IMR-90 (cell line): ENCODE measurements around the gene CFH. TPM values are rescaled to one million over a fixed set of nuclear protein-coding genes. Genes with fewer than 3 reads are reported as not detected.

Experiments used
- ATAC-seq: fragments of 200-7000 bp; cut with Tn5 transposase; 2 replicates; pipeline ENCODE4 v1.9.1; 2020; ENCODE audit warnings: low read depth, mild to moderate bottlenecking, moderate library complexity
- BruUV-seq: library from RNA; stranded (reverse); fragments of 400-500 nt; replicated peaks from 2 replicates; lab custom pipeline; 2021; lab: Mats Ljungman, UMichigan
- CTCF ChIA-PET: fragments of 300-600 bp; formaldehyde crosslinking; extraction: SDS; loops from one replicate; lab custom pipeline; 2021; ENCODE audit warnings: antibody characterized with exemption; lab: Yijun Ruan, JAX
- POLR2A ChIA-PET: fragments of 300-600 bp; sonication (Branson Sonifier 250); formaldehyde crosslinking; loops from one replicate; lab custom pipeline; 2022; ENCODE audit warnings: antibody characterized with exemption; ENCODE audit not compliant: unreplicated experiment; lab: Charles Lee
- DNase-seq: peaks from one replicate; pipeline ENCODE4 v3.0.0; 2013
- H2AFZ ChIP-seq: replicated peaks from 2 replicates; pipeline ENCODE3; 2013; ENCODE audit warnings: low read length, mild to moderate bottlenecking; ENCODE audit not compliant: poor library complexity
- H2AK5ac ChIP-seq: 2 replicates; pipeline ENCODE4 v1.6.1; 2013; ENCODE audit warnings: low read depth, low read length, inconsistent platforms
- H2AK9ac ChIP-seq: replicated peaks from 2 replicates; pipeline ENCODE3; 2013; ENCODE audit warnings: mild to moderate bottlenecking, low read depth, low read length, moderate library complexity; ENCODE audit not compliant: poor library complexity
- H2BK120ac ChIP-seq: 2 replicates; pipeline ENCODE4 v1.6.1; 2013; ENCODE audit warnings: low read depth, low read length, inconsistent platforms
- H2BK15ac ChIP-seq: 3 replicates; pipeline ENCODE4 v1.6.1; 2013; ENCODE audit warnings: low read depth, low read length, inconsistent platforms
- H2BK20ac ChIP-seq: 2 replicates; pipeline ENCODE4 v1.6.1; 2013; ENCODE audit warnings: low read depth, mild to moderate bottlenecking, inconsistent platforms, low read length, moderate library complexity
- H2BK5ac ChIP-seq: 2 replicates; pipeline ENCODE4 v1.6.1; 2013; ENCODE audit warnings: mild to moderate bottlenecking, low read depth, low read length, inconsistent platforms; ENCODE audit not compliant: poor library complexity, severe bottlenecking
- H3K14ac ChIP-seq: replicated peaks from 2 replicates; pipeline ENCODE4 v1.6.1; 2013; ENCODE audit warnings: low read depth, low read length, inconsistent platforms
- H3K18ac ChIP-seq: 2 replicates; pipeline ENCODE4 v1.6.1; 2013; ENCODE audit warnings: low read depth, low read length, control low read depth
- H3K23ac ChIP-seq: 2 replicates; pipeline ENCODE4 v1.6.1; 2013; ENCODE audit warnings: low read depth, low read length, inconsistent platforms
- H3K27ac ChIP-seq: 2 replicates; pipeline ENCODE4 v1.5.1; 2013; ENCODE audit warnings: mild to moderate bottlenecking, control low read depth, low read length; ENCODE audit not compliant: insufficient read depth
- H3K27me3 ChIP-seq: 2 replicates; pipeline ENCODE4 v1.6.1; 2013; ENCODE audit warnings: low read length; ENCODE audit not compliant: control insufficient read depth, insufficient read depth
- H3K36me3 ChIP-seq: 2 replicates; pipeline ENCODE4 v1.6.1; 2013; ENCODE audit warnings: low read length, mixed read lengths; ENCODE audit not compliant: control insufficient read depth, insufficient read depth
- H3K4ac ChIP-seq: 2 replicates; pipeline ENCODE4 v1.6.1; 2013; ENCODE audit warnings: low read depth, low read length, inconsistent platforms
- H3K4me1 ChIP-seq: 2 replicates; pipeline ENCODE4 v1.6.1; 2013; ENCODE audit warnings: low read length, mixed read lengths; ENCODE audit not compliant: control insufficient read depth, insufficient read depth
- H3K4me2 ChIP-seq: 2 replicates; pipeline ENCODE4 v1.6.1; 2013; ENCODE audit warnings: low read depth, mild to moderate bottlenecking, control low read depth, low read length, moderate library complexity
- H3K4me3 ChIP-seq: 2 replicates; pipeline ENCODE4 v1.5.1; 2013; ENCODE audit warnings: low read depth, mild to moderate bottlenecking, control low read depth, low read length, moderate library complexity; ENCODE audit not compliant: insufficient read depth
- H3K56ac ChIP-seq: 2 replicates; pipeline ENCODE4 v1.6.1; 2013; ENCODE audit warnings: low read length, inconsistent platforms; ENCODE audit not compliant: insufficient read depth; ENCODE audit errors: extremely low read depth
- H3K79me1 ChIP-seq, 2 experiments: 2 replicates each; pipeline ENCODE4 v1.6.1; 2013; ENCODE audit warnings: low read length in 2 of 2, inconsistent platforms in 1 of 2, low read depth in 1 of 2
- H3K9ac ChIP-seq: 2 replicates; pipeline ENCODE4 v1.6.1; 2013; ENCODE audit warnings: low read depth, low read length, control low read depth
- H3K9me1 ChIP-seq: 2 replicates; pipeline ENCODE4 v1.6.1; 2013; ENCODE audit warnings: low read length, inconsistent platforms; ENCODE audit not compliant: insufficient read depth
- H3K9me3 ChIP-seq: 2 replicates; pipeline ENCODE4 v1.6.1; 2013; ENCODE audit warnings: low read length; ENCODE audit not compliant: control insufficient read depth, insufficient read depth
- H4K20me1 ChIP-seq: 2 replicates; pipeline ENCODE4 v1.6.1; 2013; ENCODE audit warnings: low read length, inconsistent platforms; ENCODE audit not compliant: insufficient read depth
- H4K5ac ChIP-seq: 2 replicates; pipeline ENCODE4 v1.6.1; 2013; ENCODE audit warnings: mild to moderate bottlenecking, low read depth, low read length, control low read depth
- H4K8ac ChIP-seq, 2 experiments: 2 replicates each; pipeline ENCODE4 v1.6.1; 2013; ENCODE audit warnings: low read depth in 2 of 2, low read length in 2 of 2, control low read depth in 1 of 2, inconsistent platforms in 1 of 2
- H4K91ac ChIP-seq: 2 replicates; pipeline ENCODE4 v1.6.1; 2013; ENCODE audit warnings: low read depth, low read length, inconsistent platforms; ENCODE audit not compliant: insufficient read depth
- BHLHE40 ChIP-seq: fragments of 150-350 bp; IDR thresholded peaks from 2 replicates; pipeline ENCODE4 v1.6.1; 2016; ENCODE audit warnings: mild to moderate bottlenecking, low read depth, low read length
- CEBPB ChIP-seq: IDR thresholded peaks from 2 replicates; pipeline ENCODE4 v1.6.1; 2012; ENCODE audit warnings: low read depth, low read length, improper control_type of control experiment
- CHD1 ChIP-seq: IDR thresholded peaks from 2 replicates; pipeline ENCODE4 v1.6.1; 2012; ENCODE audit warnings: low read depth, low read length, improper control_type of control experiment
- ELK1 ChIP-seq: fragments of 150-350 bp; IDR thresholded peaks from 2 replicates; pipeline ENCODE4 v1.6.1; 2016; ENCODE audit warnings: low read depth, mild to moderate bottlenecking, low read length, moderate library complexity, borderline replicate concordance
- FOS ChIP-seq: fragments of 150-350 bp; IDR thresholded peaks from 2 replicates; pipeline ENCODE4 v1.6.1; 2016; ENCODE audit warnings: low read depth, low read length
- MAFK ChIP-seq: IDR thresholded peaks from 2 replicates; pipeline ENCODE4 v1.6.1; 2012; ENCODE audit warnings: low read depth, low read length, improper control_type of control experiment
- MAZ ChIP-seq: IDR thresholded peaks from 2 replicates; pipeline ENCODE4 v1.6.1; 2012; ENCODE audit warnings: low read depth, mild to moderate bottlenecking, low read length, improper control_type of control experiment, moderate library complexity, borderline replicate concordance
- MXI1 ChIP-seq: IDR thresholded peaks from 2 replicates; pipeline ENCODE4 v1.6.1; 2012; ENCODE audit warnings: low read depth, mild to moderate bottlenecking, low read length, moderate library complexity, borderline replicate concordance
- NFE2L2 ChIP-seq: fragments of 150-350 bp; IDR thresholded peaks from 2 replicates; pipeline ENCODE4 v1.6.1; 2016; ENCODE audit warnings: low read depth, mild to moderate bottlenecking, low read length
- POLR2A ChIP-seq: IDR thresholded peaks from 2 replicates; pipeline ENCODE4 v1.6.1; 2012; ENCODE audit warnings: mild to moderate bottlenecking, low read depth, low read length
- RAD21 ChIP-seq: IDR thresholded peaks from 2 replicates; pipeline ENCODE4 v1.6.1; 2012; ENCODE audit warnings: low read length, improper control_type of control experiment
- RCOR1 ChIP-seq: IDR thresholded peaks from 2 replicates; pipeline ENCODE4 v1.6.1; 2012; ENCODE audit warnings: mild to moderate bottlenecking, low read length, improper control_type of control experiment; ENCODE audit not compliant: insufficient replicate concordance
- RFX5 ChIP-seq: IDR thresholded peaks from 2 replicates; pipeline ENCODE4 v1.8.0; 2012; ENCODE audit warnings: low read depth, mild to moderate bottlenecking, low read length, moderate library complexity
- SMC3 ChIP-seq: fragments of 150-350 bp; IDR thresholded peaks from 2 replicates; pipeline ENCODE4 v1.6.1; 2016; ENCODE audit warnings: low read depth, mild to moderate bottlenecking, antibody characterized with exemption, low read length, moderate library complexity
- WGBS, 2 experiments: methylation state at CpG; one replicate each; pipeline versions ENCODE4 v1.1.5 to v1.1.7; 2013; ENCODE audit warnings: missing lambda C conversion rate in 2 of 2; ENCODE audit not compliant: insufficient read length in 1 of 2; ENCODE audit errors: extremely low coverage in 2 of 2; 5-methylcytosine and 5-hydroxymethylcytosine counted together
- dilution Hi-C: fragments of 300-500 bp; cut with HindIII; formaldehyde crosslinking; loops from one replicate; pipeline ENCODE4 v1.14.3; 2018; ENCODE audit warnings: low sequenced_read_pairs; ENCODE audit not compliant: unreplicated experiment
- in situ Hi-C: fragments of 300-500 bp; cut with MboI; formaldehyde crosslinking; loops from 3 replicates; pipeline ENCODE4 v1.14.3; 2019; ENCODE audit warnings: low sequenced_read_pairs, inconsistent platforms, mixed read lengths
- intact Hi-C: fragments of 100-400 bp; cut with micrococcal nuclease; formaldehyde crosslinking; loops from 2 replicates; pipeline ENCODE4 v1.10.0; 2022
- polyA plus RNA-seq, 3 experiments: library from polyadenylated mRNA; depleted of rRNA; stranded (reverse); fragments of >200 nt; gene quantifications; 2 replicates each; pipeline ENCODE4 v1.2.3, GENCODE V29; 2012; ENCODE audit warnings: low replicate concordance in 1 of 3
- total RNA-seq: library from RNA; depleted of rRNA; stranded (reverse); fragments of >200 nt; gene quantifications from 2 replicates; pipeline ENCODE4 v1.2.3, GENCODE V29; 2012
- TF ChIP-seq, protein P1 (sequence below): conservative IDR thresholded peaks from 2 replicates; pipeline ENCODE4 v1.5.1; 2012; ENCODE audit warnings: mild to moderate bottlenecking, low read depth, low read length, improper control_type of control experiment
- TF ChIP-seq, protein P2 (sequence below): fragments of 150-350 bp; IDR thresholded peaks from 2 replicates; pipeline ENCODE4 v1.6.1; 2017; ENCODE audit warnings: mild to moderate bottlenecking, antibody characterized with exemption, low read length, low read depth

Gene CFH
- total and polyA plus RNA-seq, 2 of the 4 experiments (the other 2 are of a cell fraction), result 6.3 to 12.1 TPM

DNA sequence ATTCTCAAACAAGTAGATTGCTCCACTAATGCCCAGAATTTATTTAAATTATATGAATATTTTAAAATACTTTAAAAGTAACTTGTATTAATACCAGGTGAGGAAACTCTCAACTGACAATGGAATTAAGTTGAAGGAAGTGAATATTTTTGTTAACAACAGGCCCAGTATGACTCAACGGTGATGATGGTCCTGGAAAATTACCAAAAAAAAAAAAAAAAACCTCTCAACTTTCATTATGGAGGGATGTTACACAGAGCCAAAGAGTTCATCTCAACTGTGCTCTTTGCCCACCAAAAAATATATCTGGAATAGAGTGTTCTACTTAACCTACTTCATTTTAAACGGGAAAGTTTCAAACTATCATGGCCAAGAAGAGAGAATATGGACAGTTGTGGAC is 28.3 kb downstream of the CFH start:
- H3K9ac ChIP-seq, result no peak overlapping the region
- no peaks in the 10 kb centered on the region for H4K20me1 ChIP-seq
- TF ChIP-seq, protein P1, sequence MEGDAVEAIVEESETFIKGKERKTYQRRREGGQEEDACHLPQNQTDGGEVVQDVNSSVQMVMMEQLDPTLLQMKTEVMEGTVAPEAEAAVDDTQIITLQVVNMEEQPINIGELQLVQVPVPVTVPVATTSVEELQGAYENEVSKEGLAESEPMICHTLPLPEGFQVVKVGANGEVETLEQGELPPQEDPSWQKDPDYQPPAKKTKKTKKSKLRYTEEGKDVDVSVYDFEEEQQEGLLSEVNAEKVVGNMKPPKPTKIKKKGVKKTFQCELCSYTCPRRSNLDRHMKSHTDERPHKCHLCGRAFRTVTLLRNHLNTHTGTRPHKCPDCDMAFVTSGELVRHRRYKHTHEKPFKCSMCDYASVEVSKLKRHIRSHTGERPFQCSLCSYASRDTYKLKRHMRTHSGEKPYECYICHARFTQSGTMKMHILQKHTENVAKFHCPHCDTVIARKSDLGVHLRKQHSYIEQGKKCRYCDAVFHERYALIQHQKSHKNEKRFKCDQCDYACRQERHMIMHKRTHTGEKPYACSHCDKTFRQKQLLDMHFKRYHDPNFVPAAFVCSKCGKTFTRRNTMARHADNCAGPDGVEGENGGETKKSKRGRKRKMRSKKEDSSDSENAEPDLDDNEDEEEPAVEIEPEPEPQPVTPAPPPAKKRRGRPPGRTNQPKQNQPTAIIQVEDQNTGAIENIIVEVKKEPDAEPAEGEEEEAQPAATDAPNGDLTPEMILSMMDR, result no peak
- TF ChIP-seq MAFK (no peak), CHD1 (no peak), RFX5 (no peak), MXI1 (no peak), ELK1 (no peak), RAD21 (no peak), POLR2A (no peak), RCOR1 (no peak), SMC3 (no peak), CEBPB (no peak), MAZ (no peak), FOS (no peak), NFE2L2 (no peak), BHLHE40 (no peak)
- TF ChIP-seq, protein P2, sequence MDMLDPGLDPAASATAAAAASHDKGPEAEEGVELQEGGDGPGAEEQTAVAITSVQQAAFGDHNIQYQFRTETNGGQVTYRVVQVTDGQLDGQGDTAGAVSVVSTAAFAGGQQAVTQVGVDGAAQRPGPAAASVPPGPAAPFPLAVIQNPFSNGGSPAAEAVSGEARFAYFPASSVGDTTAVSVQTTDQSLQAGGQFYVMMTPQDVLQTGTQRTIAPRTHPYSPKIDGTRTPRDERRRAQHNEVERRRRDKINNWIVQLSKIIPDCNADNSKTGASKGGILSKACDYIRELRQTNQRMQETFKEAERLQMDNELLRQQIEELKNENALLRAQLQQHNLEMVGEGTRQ, result no peak
- no peak overlapping the region for H2AFZ ChIP-seq
- dilution Hi-C loops (no loop called here), in situ Hi-C loops (no loop called here), intact Hi-C loops (no loop called here)
- no peak overlapping the region for H2BK120ac ChIP-seq
- H3K23ac ChIP-seq, result no peak overlapping the region
- no CpG with 5 or more reads among the region's 2 CpGs for WGBS, 2 experiments
- no peak overlapping the region for H2AK5ac ChIP-seq
- H3K4me2 ChIP-seq, result no peak overlapping the region
- no peak overlapping the region for H2BK15ac ChIP-seq
- no peak overlapping the region for H3K18ac ChIP-seq
- no peak for ATAC-seq
- H3K27me3 ChIP-seq, result no peaks in the 10 kb centered on the region
- no peak overlapping the region for H3K14ac ChIP-seq
- H4K91ac ChIP-seq, result no peak overlapping the region
- no peak overlapping the region for H3K27ac ChIP-seq
- H3K56ac ChIP-seq, result no peak overlapping the region
- ChIA-PET POLR2A (no interaction called here), CTCF (no interaction called here)
- no peak overlapping the region for H4K5ac ChIP-seq
- H3K9me1 ChIP-seq, result peaks cover 3% of the 10 kb centered on the region
- DNase-seq, result peak; percentile 60
- no peak overlapping the region for H4K8ac ChIP-seq
- H3K36me3 ChIP-seq, result no peaks in the 10 kb centered on the region
- BruUV-seq, result no TSS peak
- H3K79me1 ChIP-seq, result no peaks in the 10 kb centered on the region
- H3K4me1 ChIP-seq, result peaks cover 3% of the 10 kb centered on the region; the same call in 1 of the 2 replicates
- H2BK5ac ChIP-seq, result no peak overlapping the region
- no peaks in the 10 kb centered on the region for H3K9me3 ChIP-seq
- no peak overlapping the region for H2AK9ac ChIP-seq
- H2BK20ac ChIP-seq, result no peak overlapping the region; the same call in 1 of the 2 replicates
- no peak overlapping the region for H3K4me3 ChIP-seq
- H3K4ac ChIP-seq, result no peak overlapping the region
